SKM-1 treated with dmso at 0.1 percent for 144 hours (cell line): ENCODE data around the gene BOD1L1.

ENCODE experiments used
- DNase-seq: peaks from one replicate; lab custom pipeline; 2025; ENCODE audit not compliant: unreplicated experiment; lab: John Stamatoyannopoulos, UW

Gene BOD1L1

DNA sequence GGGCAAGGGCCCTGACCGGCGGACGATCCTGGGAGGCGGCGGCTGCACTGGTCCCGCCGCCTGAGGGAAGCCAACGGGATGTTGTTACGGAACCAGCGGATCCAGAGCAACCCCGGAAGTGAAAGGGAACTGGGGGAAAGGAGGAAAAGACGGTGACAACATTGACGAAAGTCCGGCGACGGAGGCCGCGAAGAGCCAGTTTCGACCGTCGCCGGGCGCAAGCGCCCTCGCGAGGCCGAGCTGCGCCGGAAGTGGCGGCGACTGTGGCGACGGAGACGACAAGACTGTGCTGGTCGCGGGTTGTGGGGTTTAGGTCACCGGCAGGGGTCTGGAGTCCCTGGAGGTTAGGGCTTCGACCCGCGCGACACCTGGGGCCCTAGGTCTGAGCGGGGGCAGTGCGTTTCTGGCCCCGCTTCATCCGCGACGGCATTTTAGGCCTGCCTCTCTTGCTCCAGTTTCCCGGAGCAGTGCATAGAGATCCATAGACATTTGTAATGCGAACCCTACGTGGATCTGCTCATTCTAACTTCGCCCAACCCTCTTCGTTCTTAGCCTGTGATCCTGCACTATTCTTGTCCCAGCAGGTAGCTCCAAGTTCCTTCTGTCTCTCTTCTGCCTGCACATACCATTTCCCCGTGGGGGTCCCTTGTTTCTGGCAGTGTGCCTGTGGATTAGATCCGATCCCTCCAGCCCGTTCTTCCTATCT, at the start of gene BOD1L1:
Gene BOD1L1, minus strand, starts transcription at position 120 of the 706 bp plus-strand sequence. CDS start 138 bp downstream, outside the sequence.
- DNase-seq, result peak; percentile 97

DNA sequence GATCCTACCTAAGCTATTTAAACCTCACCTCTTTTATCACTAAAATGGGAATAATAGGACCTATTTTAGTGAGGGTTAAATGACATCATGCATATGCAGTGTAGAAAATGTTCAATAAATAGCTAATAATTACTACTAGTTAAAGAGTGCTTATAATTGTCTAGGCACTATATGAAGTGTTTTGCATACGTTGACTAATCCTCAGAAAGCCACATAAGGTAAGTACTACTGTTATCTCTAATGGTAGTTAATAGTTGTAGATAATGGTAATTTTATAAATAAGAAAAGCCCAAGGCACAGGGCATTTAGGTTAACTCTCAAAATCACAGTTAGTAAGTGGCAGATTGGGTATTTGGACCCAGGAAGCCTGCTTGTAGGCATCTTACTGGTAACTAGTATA, 47.4 kb upstream of the BOD1L1 start:
- no peak for DNase-seq

DNA sequence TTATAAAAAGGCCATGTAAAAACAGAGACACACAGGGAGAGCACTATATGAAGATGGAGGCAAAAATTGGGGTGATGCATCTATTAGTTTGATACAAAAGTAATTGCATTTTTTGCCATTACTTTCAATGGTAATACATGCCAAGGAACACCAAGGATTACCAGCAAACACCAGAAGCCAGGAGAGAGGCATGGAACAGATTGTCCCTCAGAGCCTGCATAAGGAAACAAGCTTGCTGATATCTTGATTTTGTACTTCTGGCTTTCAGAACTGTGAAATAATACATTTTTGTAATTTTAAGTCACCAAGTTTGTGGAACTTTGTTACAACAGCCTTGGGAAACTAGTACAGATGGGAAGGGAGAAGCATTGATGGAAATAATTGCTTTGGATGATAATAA, 45.6 kb upstream of the BOD1L1 start:
- DNase-seq, result no peak

DNA sequence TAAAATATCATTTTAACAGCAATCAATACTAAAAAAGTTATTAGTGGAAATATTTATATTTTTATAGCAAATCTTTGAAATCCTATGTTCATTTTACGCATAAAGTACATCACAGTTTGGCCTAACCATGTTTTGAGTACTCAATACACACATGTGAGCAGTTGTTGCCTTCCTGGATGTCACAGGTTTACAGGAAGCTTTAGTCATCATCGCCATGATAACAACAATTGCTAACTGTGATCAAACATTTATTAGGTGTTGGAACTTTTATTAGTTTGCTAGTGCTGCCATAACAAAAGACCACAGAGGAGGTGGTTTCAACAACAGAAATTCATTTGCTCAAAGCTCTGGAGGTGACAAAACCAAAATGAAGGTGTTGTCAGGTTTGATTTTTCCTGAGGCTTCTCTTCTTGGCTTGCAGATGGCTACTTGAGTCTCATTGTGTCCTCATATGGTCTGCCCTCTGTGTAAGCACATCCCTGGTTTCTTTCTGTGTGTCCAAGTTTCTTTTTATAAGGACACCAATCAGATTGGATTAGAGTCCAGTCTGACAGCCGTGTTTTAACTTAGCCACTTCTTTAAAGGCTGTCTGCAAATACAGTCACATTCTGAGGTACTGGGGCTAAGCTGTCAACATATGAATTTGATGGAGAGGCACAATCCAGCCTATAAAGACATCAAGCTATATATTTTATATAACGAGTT, 43.1 kb upstream of the BOD1L1 start:
- no peak for DNase-seq

- no peak for DNase-seq
Observed at GRCh38 chr4:13665701-13666660, 38.5 kb upstream of the BOD1L1 start.

- no peak for DNase-seq
Observed at GRCh38 chr4:13659341-13660070, 32.0 kb upstream of the BOD1L1 start.

GRCh38 chr4:13656569-13657405, 29.3 kb upstream of the BOD1L1 start:
- peak; percentile 62 for DNase-seq

GRCh38 chr4:13654162-13654797, 26.8 kb upstream of the BOD1L1 start:
- DNase-seq, result peak; percentile 72

- DNase-seq, result no peak
Observed at GRCh38 chr4:13653766-13654161, 26.2 kb upstream of the BOD1L1 start.

DNA sequence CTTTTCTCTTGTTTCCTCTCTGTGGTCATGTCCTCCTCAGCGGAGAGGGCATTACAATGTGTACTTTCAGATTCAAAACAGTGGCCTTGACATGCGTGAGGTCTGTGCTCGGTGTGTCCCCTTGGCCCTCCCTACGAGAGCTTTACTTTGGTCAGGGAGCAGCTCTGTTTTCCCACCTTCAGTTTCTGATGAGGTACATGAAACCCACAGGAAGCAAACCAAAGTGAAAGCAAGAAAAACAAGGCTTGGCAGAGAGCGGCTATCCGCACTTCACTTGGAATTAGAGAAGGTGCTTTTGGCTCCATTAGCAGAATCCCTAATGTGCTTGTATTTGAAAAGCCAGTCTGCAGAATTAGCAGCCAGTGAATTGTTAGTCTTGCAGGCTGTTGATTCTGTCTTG, 19.5 kb upstream of the BOD1L1 start:
- no peak for DNase-seq

- no peak for DNase-seq
Observed at GRCh38 chr4:13645075-13645474, 17.6 kb upstream of the BOD1L1 start.

- no peak for DNase-seq
Observed at GRCh38 chr4:13642170-13642950, 14.8 kb upstream of the BOD1L1 start.

GRCh38 chr4:13641084-13641483, 13.6 kb upstream of the BOD1L1 start:
- DNase-seq, result no peak

DNA sequence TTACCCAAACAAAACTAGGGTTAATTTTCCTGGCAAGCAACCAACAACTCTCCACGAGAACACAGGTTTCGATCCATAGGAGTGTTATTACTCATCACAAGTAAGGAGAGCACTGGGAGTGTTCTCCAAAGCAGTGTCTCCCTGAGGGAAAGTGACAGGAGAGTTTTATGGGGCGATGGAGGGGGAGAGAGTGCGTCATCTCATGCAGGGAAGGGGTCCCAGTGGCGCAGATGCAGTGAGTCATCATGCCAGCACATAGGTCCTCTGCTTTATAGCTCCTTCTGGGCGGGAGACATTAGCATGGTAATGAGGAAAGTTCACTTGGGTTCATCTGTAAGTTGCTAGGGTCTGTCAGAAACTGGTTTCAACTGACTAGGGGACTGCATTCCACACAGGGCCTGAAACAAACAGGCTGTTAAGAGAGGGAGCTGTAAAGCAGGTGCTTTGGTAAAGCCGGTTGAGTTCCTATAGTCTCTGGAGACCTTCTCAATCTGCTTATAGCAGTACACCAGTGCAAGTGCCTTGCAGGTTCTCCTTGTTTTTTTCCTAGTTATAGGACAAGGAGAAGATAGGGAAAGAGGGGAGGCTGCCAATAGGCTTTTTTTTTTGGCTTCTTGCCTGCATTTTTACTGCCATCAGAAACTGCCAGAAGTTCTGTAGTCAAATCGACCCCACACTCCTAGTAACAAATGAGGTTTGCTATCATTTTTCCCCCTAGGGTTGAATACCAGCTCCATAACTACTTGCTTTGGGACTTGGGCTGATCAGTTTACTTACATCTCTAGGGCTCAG, 12.8 kb upstream of the BOD1L1 start:
- DNase-seq, result no peak

GRCh38 chr4:13635286-13635799, 7.8 kb upstream of the BOD1L1 start:
- no peak for DNase-seq

- DNase-seq, result no peak
Observed at GRCh38 chr4:13633671-13634070, 6.1 kb upstream of the BOD1L1 start.

- peak; percentile 45 for DNase-seq
Observed at GRCh38 chr4:13627178-13627605, 333 bp downstream of the BOD1L1 start.
